Stimulated activated CD4-positive, alpha-beta T cell treated with anti-CD3 and anti-CD28 coated beads, Interleukin-4, amount 100 ng/mL, for 1 hour (primary cell): ENCODE data around the gene CLK2.
"Not testable (repeated sequence)": the region's sequence is repeated elsewhere in the genome, so short reads cannot be mapped to it uniquely, and the experiment has no call there.

Experiments
- DNase-seq: peaks from one replicate; pipeline ENCODE4 v3.0.0-alpha.2; 2020

CLK2 gene

DNA sequence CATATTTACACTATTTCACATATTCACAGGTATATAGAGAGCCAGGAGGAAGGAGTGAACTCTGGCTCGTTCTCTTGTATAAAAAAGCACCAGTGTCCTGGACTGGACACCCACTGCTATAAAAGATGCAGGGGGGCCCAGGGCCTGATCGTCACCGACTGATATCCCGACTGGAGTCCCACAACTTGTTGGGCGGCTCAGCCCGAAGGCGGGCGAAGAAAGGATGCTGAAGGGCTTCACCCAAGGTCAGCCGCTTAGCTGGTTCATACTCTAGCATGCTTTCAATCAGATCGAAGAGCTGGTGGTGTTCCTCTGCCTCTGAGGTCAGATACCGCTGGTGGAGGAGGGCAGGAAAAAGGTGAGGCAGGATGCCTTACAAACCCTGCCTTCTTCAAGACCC, 10.2 kb downstream of the CLK2 start:
- no peak for DNase-seq

DNA sequence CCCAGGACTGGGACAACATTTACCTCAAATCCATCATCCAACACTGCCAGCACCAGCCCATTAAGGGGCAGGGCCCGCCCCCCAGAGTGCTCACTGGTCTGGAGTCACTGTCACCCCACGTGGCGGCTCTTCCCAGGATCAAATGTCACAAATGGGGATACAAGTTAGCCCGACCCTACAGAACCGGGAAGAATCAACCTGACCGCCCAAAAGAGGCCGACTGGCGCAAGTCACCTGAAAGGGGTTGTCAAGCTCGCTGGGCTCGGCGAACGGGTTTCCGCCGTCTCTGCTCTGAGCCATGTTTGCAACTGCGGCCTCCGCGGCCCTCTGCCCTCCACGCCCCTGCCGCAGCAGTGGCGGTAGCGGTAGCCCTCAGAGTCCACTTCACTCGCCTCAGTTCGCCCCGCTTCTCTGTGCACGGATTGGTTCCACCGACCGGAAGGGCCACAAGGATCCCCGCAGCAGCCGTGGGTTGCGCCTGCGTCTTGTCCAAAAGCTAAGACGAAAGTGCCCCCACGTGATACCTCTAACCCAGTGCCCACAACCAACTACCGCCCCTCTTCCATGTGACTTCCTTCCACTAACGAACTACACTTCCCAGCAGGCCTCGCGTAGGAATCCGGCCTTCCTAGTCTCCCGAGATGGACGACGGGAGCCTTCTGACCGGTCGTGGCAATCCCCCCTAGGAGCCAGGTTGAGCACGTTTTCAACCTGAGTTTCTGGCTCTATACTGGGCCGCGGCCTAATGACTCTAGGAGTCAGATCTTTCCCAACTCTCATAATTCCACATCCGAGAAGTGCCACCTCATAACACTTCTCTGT, 11.2 kb downstream of the CLK2 start, which contains the start of gene SCAMP3:
Gene SCAMP3 (minus strand): TSS at position 509 of the 822 bp plus-strand sequence. CDS start 209 bp downstream, at position 300.
- DNase-seq: peak; percentile 81

DNA sequence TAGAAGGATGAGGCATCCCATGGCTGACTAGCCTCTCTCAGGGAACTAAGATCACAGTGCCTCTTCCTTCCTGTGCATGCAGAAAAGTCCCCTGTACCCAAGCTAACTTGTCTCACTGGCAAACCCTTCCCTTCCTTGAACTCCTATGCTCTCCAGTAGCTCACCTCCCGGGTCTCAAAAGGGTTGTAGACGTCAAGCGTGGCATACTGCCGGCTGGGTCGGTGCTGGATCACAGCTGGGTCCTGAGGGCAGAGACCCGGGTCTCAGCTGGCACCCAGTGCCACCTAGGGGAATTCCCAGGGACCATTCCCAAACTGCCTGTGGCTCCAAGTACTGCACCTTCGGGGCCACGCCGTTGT, 11.8 kb downstream of the CLK2 start:
- DNase-seq: no peak

DNA sequence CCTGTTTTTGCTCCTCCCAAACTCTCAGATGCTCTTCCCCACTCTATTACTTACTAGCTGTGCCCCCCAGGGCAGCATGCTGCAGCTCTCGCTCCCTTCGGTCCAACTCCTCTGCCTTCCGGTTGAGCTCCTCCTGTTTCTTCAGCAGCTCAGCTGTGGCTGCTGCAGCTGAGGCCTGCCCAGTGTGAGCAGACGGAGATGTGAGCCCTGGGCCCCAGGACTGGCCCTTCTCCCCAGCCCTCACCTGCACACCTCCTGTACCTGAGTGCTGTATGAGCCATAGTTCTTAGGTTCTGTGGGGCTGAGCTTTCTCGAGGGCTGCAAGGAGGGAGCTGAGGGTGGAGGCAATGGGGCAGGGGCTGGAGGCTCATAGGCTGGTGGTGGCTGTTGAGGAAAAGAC, 13.0 kb downstream of the CLK2 start:
- no peak for DNase-seq

DNA sequence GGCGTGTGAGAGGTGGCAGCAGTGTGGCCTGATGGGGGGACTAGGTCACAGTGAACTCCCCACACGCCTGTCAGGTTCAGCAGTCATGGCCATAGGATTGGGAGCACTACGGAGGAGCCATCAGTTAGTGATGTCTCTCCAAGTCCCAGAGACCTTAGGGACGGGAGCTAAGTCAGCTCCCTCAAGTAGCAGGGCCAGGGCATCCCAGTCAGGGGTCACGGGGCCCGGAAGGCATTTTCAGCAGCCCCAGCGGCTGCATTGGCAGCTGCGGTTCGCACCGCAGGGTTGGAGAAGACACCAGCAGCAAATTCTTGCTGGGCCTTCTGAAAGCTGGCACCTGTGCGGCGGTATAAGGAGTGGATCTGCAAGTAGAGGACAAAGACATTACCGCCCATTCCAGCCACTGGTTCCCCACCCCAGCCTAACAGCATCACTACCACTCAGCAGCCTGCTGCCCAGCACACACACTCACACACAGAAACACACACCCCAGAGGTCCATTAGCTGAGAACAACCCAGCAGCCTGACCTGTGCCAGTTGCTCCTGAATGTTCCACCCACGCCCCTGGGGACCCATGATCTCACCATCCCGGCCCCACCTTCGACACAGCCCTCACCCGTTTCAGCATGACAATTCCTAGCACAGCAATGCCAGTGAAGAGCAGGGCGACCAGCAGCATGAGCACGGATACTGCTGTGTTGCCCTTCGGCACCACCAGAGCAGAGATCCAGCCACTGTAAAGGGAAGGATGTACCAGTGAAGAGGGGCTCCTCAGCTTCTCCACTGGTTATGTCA, 17.0 kb downstream of the CLK2 start:
- DNase-seq: no peak

DNA sequence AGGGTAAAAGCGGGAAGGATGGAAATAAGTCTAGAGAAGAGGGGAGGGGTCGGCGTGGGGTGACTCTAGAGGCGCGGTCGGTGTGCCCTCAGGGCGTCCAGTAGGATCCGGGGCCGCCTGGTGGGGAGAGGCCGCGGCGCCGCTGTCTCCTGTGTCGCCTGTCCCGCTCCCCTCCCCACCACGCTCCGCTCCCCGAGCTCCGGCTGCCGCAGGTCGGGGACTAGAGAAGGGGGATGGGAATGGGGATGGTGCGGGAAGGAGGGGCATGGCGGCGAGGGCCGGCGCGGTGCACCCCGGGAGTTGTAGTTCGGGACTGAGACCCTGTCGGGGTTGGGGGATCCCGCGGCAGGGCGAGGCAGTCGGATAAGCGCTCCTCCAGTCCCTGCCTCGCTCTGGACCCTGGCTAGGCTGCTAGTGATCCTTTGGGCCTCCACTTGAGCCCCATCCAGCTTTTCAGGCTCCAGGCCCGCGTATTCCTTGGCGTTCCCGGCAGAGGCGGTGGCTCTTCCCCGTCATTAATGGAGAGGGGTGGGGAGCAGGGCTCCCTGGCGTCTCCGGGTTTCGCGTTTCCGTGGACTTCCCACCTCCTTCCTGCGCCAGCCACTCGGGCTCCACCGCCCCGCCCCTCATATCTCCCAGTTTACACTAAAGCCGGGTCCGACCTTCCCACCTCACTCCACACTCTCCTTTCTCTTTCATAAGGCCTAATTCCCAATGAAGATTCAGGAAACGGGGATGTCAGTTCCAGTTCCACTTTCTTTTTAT, 17.9 kb downstream of the CLK2 start, which contains the start of gene ENTREP3:
Gene ENTREP3 (minus strand): TSS at position 241 of the 765 bp plus-strand sequence. CDS start 606 bp downstream, outside the sequence.
- DNase-seq: peak; percentile 78

DNA sequence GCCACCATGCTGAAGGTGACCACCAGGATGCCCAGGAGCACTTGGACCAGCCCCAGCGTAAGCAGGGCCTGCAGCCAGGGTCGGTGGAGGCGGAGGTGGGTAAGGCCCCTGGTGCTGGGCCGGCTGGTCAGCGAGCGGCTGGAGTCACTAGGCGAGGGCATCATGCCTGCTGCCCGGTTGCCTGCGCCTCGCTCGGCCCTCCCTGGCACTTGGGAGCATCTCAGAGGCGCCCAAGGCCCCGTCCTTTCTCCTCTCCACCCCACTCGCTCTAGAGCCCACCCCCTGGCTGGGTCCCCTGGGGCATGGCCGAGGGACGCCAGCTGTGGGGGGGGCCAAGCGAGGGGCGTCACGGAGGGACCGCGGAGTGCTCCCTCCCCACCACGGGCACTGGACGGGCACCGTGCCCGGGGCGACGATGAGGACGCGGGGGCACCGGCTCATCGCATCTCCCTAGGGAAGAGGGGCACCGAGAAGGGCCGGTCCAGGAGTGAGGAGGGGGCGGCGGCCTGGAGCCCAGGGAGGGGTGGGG, 18.5 kb downstream of the CLK2 start:
- DNase-seq: no peak

DNA sequence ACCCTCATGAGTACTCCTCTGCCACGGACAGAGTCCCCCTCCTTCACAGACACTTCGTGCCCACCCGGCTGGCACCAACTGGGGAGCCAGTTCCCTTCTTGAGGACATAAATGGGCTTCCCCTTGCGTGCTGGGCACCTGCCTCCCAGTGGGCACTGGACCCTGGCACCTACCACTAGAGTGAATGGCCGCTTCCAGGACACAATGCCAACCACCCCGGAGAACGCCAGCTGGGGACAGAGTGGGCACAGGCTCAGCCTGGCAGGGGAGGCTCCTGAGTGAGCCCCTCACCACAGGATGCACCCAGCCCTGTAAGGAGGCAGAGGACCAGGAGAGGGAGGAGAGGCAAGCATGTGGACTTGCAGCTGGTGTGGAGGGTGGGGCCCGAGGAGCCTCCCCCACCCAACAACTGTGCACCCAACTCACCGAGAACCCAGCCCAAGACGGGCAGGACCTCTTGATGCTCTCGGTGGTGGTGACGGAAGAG, 19.0 kb downstream of the CLK2 start:
- no peak for DNase-seq

DNA sequence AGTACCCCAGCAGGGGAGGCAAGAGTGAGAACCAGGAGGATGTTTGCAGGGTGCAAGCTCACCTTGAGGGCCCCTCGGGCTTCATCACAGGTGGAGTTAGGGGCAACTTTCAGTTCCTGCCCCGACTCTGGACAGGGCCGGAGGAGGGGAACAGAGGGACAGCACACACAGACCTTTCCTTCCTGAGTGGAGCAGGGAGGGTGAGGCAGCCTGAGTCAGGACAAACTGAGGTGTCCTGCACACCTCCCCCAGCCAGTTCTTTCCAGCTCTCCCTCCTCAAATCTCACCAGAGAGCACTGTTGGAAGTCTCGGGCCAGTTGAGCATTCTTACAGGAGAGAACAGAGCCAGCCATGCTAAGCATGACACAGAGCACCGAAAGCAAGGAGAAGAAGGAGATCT, 19.5 kb downstream of the CLK2 start:
- no peak for DNase-seq

DNA sequence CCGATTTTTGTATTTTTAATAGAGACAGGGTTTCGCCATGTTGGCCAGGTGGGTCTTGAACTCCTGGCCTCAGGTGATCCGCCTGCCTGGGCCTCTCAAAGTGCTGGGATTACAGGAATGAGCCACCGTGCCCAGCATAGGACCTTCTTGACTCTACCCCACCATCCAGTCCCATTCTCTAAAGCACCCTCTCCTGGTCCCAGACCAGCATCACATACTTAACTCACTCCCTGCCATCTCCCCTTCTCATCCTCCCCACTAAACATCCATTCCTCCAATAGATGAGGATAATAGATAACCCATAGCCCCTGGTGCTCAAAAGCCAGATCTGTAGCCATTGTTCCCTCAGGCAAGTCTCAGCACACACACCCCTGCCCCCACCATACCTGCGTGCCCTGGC, 20.1 kb downstream of the CLK2 start:
- no peak for DNase-seq

DNA sequence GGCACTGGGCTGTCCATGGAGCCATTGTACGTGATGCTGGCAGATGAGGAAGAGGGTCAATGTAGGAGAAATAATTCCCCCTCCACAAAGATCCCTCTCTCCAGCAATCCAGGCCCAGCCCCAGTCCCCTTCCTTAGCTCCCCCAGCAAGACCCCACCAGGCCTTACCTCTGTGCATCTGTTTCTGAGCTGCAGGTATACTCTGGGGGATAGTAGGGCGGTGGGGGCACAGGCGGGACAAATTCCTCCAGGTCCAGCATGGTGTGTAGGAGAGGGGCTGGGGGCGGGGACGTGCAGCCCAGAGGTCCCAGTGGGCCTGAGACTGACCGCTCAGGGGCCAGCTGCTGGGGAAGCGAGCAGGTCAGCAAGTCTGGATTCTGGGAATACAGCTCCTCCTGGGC, 21.7 kb downstream of the CLK2 start:
- no peak for DNase-seq

DNA sequence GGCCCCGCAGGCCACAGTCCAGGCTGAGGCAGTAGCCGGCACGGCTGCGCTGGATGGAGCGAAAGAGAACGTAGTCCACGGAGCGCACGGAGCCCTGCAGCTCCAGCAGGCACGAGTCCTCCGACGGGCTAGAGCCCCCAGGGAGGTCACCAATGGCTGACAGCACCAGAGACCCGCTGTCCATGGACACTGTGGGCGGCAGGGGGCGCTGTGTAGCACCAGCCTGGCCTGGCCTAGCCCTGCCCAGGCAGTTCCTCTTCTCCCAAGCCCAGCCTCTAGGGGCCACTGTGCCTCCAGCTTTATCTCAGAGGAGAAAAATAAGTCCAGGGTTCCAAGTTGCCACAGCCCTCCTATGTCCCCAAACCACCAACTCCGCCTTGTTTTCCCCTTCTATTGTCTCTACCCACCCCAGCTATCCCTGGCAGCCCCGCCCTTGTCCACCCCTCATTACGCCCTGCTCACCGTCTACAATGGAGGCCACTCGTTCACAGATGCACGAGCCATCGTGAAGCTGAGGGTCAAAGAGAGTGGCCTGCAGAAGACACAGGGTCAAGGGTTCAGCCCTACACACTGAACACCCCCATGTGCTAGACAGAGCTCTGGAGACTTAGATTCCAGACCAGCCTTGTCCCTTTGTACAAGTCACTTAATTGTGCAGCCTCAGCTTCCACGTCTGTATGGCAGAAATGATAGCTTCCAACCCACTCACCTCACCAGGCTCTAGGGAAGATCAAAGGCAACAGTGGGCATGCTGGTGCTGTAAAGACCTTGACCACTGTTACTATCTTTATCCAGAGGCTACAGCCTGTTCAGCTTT, 22.5 kb downstream of the CLK2 start:
- peak; percentile 98 for DNase-seq

DNA sequence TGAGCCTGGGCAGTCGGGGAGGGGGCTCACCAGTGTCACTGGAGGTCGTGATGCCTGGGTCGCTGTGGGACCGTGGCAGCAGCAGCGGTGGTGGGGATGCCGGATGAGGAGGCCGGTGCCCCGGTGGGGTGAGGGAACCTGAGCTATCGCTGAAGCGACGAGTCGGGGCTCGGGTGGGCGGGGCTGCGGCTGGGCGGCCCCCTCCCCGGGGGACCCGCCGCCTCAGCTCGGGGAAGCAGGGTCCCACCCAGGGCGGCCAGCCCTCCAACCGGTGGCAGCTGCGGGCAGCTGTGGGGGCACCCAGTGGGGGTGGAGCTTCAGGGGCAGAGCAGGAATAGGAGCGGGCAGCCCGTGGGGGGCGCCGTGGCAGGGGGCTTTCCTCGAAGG, 23.1 kb downstream of the CLK2 start:
- DNase-seq: no peak

DNA sequence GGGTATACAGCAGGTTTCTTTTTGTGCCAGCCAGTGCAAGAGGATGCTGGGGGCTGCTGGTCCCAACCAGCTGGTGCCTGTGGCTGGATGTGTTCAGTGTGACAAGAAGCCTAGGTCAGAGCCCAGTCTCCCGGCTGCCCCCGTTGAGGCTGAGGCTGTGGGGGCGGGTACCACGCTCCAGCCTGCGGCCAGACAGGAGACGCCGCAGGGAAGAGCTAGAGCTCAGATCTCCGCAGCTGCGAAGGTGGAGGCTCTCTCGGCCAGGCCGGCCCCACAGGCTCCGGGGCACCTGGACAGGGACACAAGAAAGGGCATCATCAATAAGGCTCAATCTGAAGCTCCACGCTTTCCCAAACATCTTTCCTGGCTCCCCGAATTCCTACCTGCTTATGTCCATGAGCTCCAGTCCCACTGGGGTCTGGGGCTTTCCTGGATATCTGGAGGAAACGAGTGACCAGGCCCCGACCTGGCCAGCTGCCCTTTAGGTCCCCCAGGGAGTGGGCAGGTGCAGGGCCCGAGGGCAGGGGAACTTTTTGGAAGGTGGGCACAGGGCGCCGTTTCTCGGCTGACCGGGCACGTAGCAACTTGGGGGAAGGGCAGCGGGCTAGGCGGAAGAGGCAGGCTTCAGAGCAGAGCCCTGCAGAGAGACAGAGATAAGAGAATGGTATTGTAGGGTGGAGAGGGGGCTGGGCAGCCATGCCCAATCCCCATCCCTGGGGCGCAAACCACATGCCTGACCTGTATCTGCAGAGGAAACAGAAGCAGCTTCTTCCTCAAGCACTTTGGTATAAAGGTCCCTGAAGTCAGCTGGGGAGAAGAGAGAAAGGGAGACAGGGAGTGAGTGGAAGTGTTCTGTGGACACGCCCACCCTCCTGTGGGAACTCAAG, 25.4 kb downstream of the CLK2 start:
- no peak for DNase-seq

DNA sequence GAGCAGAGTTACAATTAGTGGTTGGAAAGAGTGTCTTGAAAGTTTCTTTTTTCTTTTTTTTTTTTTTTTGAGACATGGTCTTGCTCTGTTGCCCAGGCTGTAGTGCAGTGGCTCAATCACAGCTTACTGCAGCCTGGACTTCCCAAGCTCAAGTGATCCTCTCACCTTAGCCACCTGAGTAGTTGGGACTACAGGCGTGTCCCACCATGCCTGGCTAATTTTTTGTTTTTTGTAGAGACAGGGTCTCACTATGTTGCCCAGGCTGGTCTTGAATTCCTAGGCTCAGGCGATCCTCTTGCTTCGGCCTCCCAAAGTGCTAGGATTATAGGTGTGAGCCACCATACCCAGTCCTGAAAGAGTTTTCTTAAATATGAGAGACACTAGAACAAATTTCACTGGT, 26.5 kb downstream of the CLK2 start:
- DNase-seq: not testable (repeated sequence)

DNA sequence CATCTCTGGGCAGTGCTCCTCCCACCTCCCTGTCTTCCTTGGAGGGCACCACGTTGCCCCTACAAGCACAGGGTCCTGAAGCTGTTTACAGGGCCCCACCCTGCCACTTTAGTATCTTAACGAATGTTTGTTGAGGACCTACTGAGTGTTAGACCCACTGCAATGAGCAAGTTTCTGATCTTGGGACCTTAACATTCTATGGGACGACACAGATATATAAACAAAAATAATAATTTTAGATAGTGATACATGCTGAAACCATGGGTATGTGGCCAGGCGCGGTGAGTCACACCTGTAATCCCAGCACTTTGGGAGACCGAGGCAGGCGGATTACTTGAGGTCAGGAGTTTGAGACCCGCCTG, 28.2 kb downstream of the CLK2 start:
- no peak for DNase-seq

DNA sequence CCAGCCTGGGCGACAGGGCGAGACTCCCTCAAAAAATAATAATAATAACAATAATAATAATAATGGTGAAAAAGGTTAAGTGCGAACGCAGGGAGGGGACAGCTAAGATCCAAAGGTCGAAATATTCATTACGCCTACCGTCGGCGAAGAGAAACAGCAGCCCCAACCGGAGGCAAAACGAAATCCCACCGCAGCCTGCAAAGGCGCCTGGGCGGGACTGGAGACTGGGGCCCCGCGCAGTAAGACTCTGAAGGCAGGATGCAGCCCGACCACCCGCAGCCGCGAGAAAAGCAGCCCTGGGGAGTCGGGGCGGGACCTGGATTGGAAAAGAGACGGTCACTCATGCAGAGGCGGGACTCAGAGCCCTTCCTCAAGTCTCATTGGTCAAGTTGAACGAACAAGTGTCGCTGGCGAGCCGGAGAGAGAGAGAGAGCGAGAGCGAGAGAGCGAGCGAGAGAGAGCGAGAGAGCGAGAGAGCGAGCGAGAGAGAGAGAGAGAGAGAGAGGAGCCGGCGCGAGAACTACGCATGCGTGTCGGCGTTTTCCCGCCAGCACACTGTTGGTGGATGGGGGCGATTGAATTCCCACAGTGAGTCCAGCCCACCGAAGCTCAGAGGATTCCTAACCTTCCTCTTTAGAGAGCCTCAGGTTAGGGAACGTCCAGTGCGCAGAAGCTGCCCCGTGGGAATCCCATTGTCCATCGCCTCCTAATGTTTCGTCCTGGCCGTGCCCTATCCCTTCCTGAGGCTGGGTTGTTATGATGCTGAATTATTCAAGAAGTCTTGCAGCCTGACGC, 28.7 kb downstream of the CLK2 start:
- DNase-seq: peak; percentile 84

DNA sequence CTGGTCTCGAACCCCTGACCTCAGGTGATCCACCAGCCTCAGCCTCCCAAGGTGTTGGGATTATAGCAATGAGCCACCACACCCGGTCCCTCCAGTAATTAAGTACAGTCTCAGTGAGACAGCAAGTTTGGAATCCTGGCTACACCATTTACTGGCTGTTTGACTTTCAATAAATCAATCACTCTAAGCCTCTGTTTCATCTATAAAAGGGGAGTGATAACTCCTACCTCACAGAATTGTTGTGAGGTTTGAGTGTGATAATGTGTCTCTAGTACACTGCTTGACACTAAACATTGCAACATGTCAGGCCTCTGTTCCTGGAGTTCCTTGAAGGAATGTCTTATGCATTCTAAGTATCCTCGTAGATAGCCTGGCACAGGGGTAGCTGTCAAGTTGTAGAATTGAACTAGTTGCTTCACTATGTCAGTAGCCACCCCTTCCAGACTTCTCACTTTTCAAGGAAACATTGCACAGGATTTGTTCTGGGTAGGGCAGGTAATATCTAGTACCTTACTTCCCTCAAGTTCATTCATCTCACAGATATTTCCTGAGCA, 30.4 kb downstream of the CLK2 start:
- DNase-seq: no peak

DNA sequence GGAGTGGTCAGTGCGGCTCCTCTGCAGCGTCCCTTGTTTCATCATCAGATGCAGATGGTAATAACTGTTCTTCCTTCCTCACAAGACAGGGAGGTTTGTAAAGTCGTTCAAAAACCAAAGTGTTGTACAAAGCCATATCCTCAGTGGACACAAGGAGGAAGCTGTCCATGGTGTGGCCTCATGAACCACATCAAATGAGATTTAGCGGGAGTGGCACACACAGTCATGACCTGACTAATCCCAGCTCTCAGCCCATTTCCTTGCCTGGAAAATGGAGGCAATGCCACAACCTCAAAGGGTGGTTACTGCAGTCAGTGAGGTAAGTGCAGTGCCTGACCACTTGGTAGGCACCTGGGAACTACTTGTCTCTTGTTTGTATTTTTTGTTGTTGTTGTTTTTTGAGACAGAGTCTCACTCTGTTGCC, 31.5 kb downstream of the CLK2 start:
- DNase-seq: no peak
